Measurements from ENCODE around the gene CLIC4.
"Not testable (repeated sequence)": the region's sequence is repeated elsewhere in the genome, so short reads cannot be mapped to it uniquely, and the experiment has no call there.

CLIC4 gene

GRCh38 chr1:24724345-24725208 is 20.7 kb upstream of the CLIC4 start:
- peak; percentile 27 to 65 for DNase-seq (ENCODE audit: low read depth in 1 of 2, low spot score in 1 of 2)
- TF ChIP-seq JUND (IDR thresholded peaks at IDR 0.05; ENCODE audit: low read depth), result no peak
- in situ Hi-C loops (cut with HindIII; ENCODE audit: low pct_unique_long_range_greater_than_20kb, low sequenced_read_pairs), result no loop called here

GRCh38 chr1:24725209-24725651 is 20.0 kb upstream of the CLIC4 start:
- no peak for TF ChIP-seq JUND (IDR thresholded peaks at IDR 0.05; ENCODE audit: low read depth)
- in situ Hi-C loops (cut with HindIII; ENCODE audit: low pct_unique_long_range_greater_than_20kb, low sequenced_read_pairs), result no loop called here
- no peak for DNase-seq (ENCODE audit: low read depth in 1 of 2, low spot score in 1 of 2)

GRCh38 chr1:24726741-24727140 is 18.5 kb upstream of the CLIC4 start:
- no peak for TF ChIP-seq JUND (IDR thresholded peaks at IDR 0.05; ENCODE audit: low read depth)
- in situ Hi-C loops (cut with HindIII; ENCODE audit: low pct_unique_long_range_greater_than_20kb, low sequenced_read_pairs), result no loop called here
- DNase-seq (ENCODE audit: low read depth in 1 of 2, low spot score in 1 of 2), result no peak

GRCh38 chr1:24727501-24728216 is 17.6 kb upstream of the CLIC4 start:
- in situ Hi-C loops (cut with HindIII; ENCODE audit: low pct_unique_long_range_greater_than_20kb, low sequenced_read_pairs), result no loop called here
- DNase-seq (ENCODE audit: low read depth in 1 of 2, low spot score in 1 of 2), result no peak
- no peak for TF ChIP-seq JUND (IDR thresholded peaks at IDR 0.05; ENCODE audit: low read depth)

- in situ Hi-C loops (cut with HindIII; ENCODE audit: low pct_unique_long_range_greater_than_20kb, low sequenced_read_pairs), result no loop called here
- no peak for TF ChIP-seq JUND (IDR thresholded peaks at IDR 0.05; ENCODE audit: low read depth)
- no peak for DNase-seq (ENCODE audit: low read depth in 1 of 2, low spot score in 1 of 2)
These were observed 16.3 kb upstream of the CLIC4 start for GRCh38 chr1:24728982-24729381.

GRCh38 chr1:24732186-24732885 is 12.9 kb upstream of the CLIC4 start:
- in situ Hi-C loops (cut with HindIII; ENCODE audit: low pct_unique_long_range_greater_than_20kb, low sequenced_read_pairs), result no loop called here
- no peak for TF ChIP-seq JUND (IDR thresholded peaks at IDR 0.05; ENCODE audit: low read depth)
- no peak for DNase-seq (ENCODE audit: low read depth in 1 of 2, low spot score in 1 of 2)

GRCh38 chr1:24733342-24733741 is 11.9 kb upstream of the CLIC4 start:
- DNase-seq (ENCODE audit: low read depth in 1 of 2, low spot score in 1 of 2); in situ Hi-C loops (cut with HindIII; ENCODE audit: low pct_unique_long_range_greater_than_20kb, low sequenced_read_pairs): not testable (repeated sequence)

- no peak for TF ChIP-seq JUND (IDR thresholded peaks at IDR 0.05; ENCODE audit: low read depth)
- in situ Hi-C loops (cut with HindIII; ENCODE audit: low pct_unique_long_range_greater_than_20kb, low sequenced_read_pairs), result no loop called here
- no peak for DNase-seq (ENCODE audit: low read depth in 1 of 2, low spot score in 1 of 2)
These were observed 10.1 kb upstream of the CLIC4 start for GRCh38 chr1:24735156-24735508.

- DNase-seq (ENCODE audit: low read depth in 1 of 2, low spot score in 1 of 2), result no peak
- TF ChIP-seq JUND (IDR thresholded peaks at IDR 0.05; ENCODE audit: low read depth), result no peak
- in situ Hi-C loops (cut with HindIII; ENCODE audit: low pct_unique_long_range_greater_than_20kb, low sequenced_read_pairs), result no loop called here
These were observed 9.5 kb upstream of the CLIC4 start for GRCh38 chr1:24735509-24736375.

GRCh38 chr1:24737368-24738117 is 7.7 kb upstream of the CLIC4 start:
- no peak for TF ChIP-seq JUND (IDR thresholded peaks at IDR 0.05; ENCODE audit: low read depth)
- in situ Hi-C loops (cut with HindIII; ENCODE audit: low pct_unique_long_range_greater_than_20kb, low sequenced_read_pairs), result no loop called here
- DNase-seq (ENCODE audit: low read depth in 1 of 2, low spot score in 1 of 2), result no peak

- in situ Hi-C loops (cut with HindIII; ENCODE audit: low pct_unique_long_range_greater_than_20kb, low sequenced_read_pairs), result no loop called here
- no peak for DNase-seq (ENCODE audit: low read depth in 1 of 2, low spot score in 1 of 2)
- no peak for TF ChIP-seq JUND (IDR thresholded peaks at IDR 0.05; ENCODE audit: low read depth)
These were observed 6.0 kb upstream of the CLIC4 start for GRCh38 chr1:24739241-24739640.
